IMR-90 (cell line): ENCODE results near the gene CLSTN1. TPM values are rescaled to one million over a fixed set of nuclear protein-coding genes. Genes with fewer than 3 reads are reported as not detected.

ENCODE experiments used
- ATAC-seq: fragments of 200-7000 bp; cut with Tn5 transposase; 2 replicates; pipeline ENCODE4 v1.9.1; 2020; ENCODE audit warnings: low read depth, mild to moderate bottlenecking, moderate library complexity
- BruUV-seq: library from RNA; stranded (reverse); fragments of 400-500 nt; replicated peaks from 2 replicates; lab custom pipeline; 2021; lab: Mats Ljungman, UMichigan
- CTCF ChIA-PET: fragments of 300-600 bp; formaldehyde crosslinking; extraction: SDS; loops from one replicate; lab custom pipeline; 2021; ENCODE audit warnings: antibody characterized with exemption; lab: Yijun Ruan, JAX
- POLR2A ChIA-PET: fragments of 300-600 bp; sonication (Branson Sonifier 250); formaldehyde crosslinking; loops from one replicate; lab custom pipeline; 2022; ENCODE audit warnings: antibody characterized with exemption; ENCODE audit not compliant: unreplicated experiment; lab: Charles Lee
- DNase-seq: peaks from one replicate; pipeline ENCODE4 v3.0.0; 2013
- H2AFZ ChIP-seq: replicated peaks from 2 replicates; pipeline ENCODE3; 2013; ENCODE audit warnings: low read length, mild to moderate bottlenecking; ENCODE audit not compliant: poor library complexity
- H2AK5ac ChIP-seq: 2 replicates; pipeline ENCODE4 v1.6.1; 2013; ENCODE audit warnings: low read depth, low read length, inconsistent platforms
- H2AK9ac ChIP-seq: replicated peaks from 2 replicates; pipeline ENCODE3; 2013; ENCODE audit warnings: mild to moderate bottlenecking, low read depth, low read length, moderate library complexity; ENCODE audit not compliant: poor library complexity
- H2BK120ac ChIP-seq: 2 replicates; pipeline ENCODE4 v1.6.1; 2013; ENCODE audit warnings: low read depth, low read length, inconsistent platforms
- H2BK15ac ChIP-seq: 3 replicates; pipeline ENCODE4 v1.6.1; 2013; ENCODE audit warnings: low read depth, low read length, inconsistent platforms
- H2BK20ac ChIP-seq: 2 replicates; pipeline ENCODE4 v1.6.1; 2013; ENCODE audit warnings: low read depth, mild to moderate bottlenecking, inconsistent platforms, low read length, moderate library complexity
- H2BK5ac ChIP-seq: 2 replicates; pipeline ENCODE4 v1.6.1; 2013; ENCODE audit warnings: mild to moderate bottlenecking, low read depth, low read length, inconsistent platforms; ENCODE audit not compliant: poor library complexity, severe bottlenecking
- H3K14ac ChIP-seq: replicated peaks from 2 replicates; pipeline ENCODE4 v1.6.1; 2013; ENCODE audit warnings: low read depth, low read length, inconsistent platforms
- H3K18ac ChIP-seq: 2 replicates; pipeline ENCODE4 v1.6.1; 2013; ENCODE audit warnings: low read depth, low read length, control low read depth
- H3K23ac ChIP-seq: 2 replicates; pipeline ENCODE4 v1.6.1; 2013; ENCODE audit warnings: low read depth, low read length, inconsistent platforms
- H3K27ac ChIP-seq: 2 replicates; pipeline ENCODE4 v1.5.1; 2013; ENCODE audit warnings: mild to moderate bottlenecking, control low read depth, low read length; ENCODE audit not compliant: insufficient read depth
- H3K27me3 ChIP-seq: 2 replicates; pipeline ENCODE4 v1.6.1; 2013; ENCODE audit warnings: low read length; ENCODE audit not compliant: control insufficient read depth, insufficient read depth
- H3K36me3 ChIP-seq: 2 replicates; pipeline ENCODE4 v1.6.1; 2013; ENCODE audit warnings: low read length, mixed read lengths; ENCODE audit not compliant: control insufficient read depth, insufficient read depth
- H3K4ac ChIP-seq: 2 replicates; pipeline ENCODE4 v1.6.1; 2013; ENCODE audit warnings: low read depth, low read length, inconsistent platforms
- H3K4me1 ChIP-seq: 2 replicates; pipeline ENCODE4 v1.6.1; 2013; ENCODE audit warnings: low read length, mixed read lengths; ENCODE audit not compliant: control insufficient read depth, insufficient read depth
- H3K4me2 ChIP-seq: 2 replicates; pipeline ENCODE4 v1.6.1; 2013; ENCODE audit warnings: low read depth, mild to moderate bottlenecking, control low read depth, low read length, moderate library complexity
- H3K4me3 ChIP-seq: 2 replicates; pipeline ENCODE4 v1.5.1; 2013; ENCODE audit warnings: low read depth, mild to moderate bottlenecking, control low read depth, low read length, moderate library complexity; ENCODE audit not compliant: insufficient read depth
- H3K56ac ChIP-seq: 2 replicates; pipeline ENCODE4 v1.6.1; 2013; ENCODE audit warnings: low read length, inconsistent platforms; ENCODE audit not compliant: insufficient read depth; ENCODE audit errors: extremely low read depth
- H3K79me1 ChIP-seq, 2 experiments: 2 replicates each; pipeline ENCODE4 v1.6.1; 2013; ENCODE audit warnings: low read length in 2 of 2, inconsistent platforms in 1 of 2, low read depth in 1 of 2
- H3K9ac ChIP-seq: 2 replicates; pipeline ENCODE4 v1.6.1; 2013; ENCODE audit warnings: low read depth, low read length, control low read depth
- H3K9me1 ChIP-seq: 2 replicates; pipeline ENCODE4 v1.6.1; 2013; ENCODE audit warnings: low read length, inconsistent platforms; ENCODE audit not compliant: insufficient read depth
- H3K9me3 ChIP-seq: 2 replicates; pipeline ENCODE4 v1.6.1; 2013; ENCODE audit warnings: low read length; ENCODE audit not compliant: control insufficient read depth, insufficient read depth
- H4K20me1 ChIP-seq: 2 replicates; pipeline ENCODE4 v1.6.1; 2013; ENCODE audit warnings: low read length, inconsistent platforms; ENCODE audit not compliant: insufficient read depth
- H4K5ac ChIP-seq: 2 replicates; pipeline ENCODE4 v1.6.1; 2013; ENCODE audit warnings: mild to moderate bottlenecking, low read depth, low read length, control low read depth
- H4K8ac ChIP-seq, 2 experiments: 2 replicates each; pipeline ENCODE4 v1.6.1; 2013; ENCODE audit warnings: low read depth in 2 of 2, low read length in 2 of 2, control low read depth in 1 of 2, inconsistent platforms in 1 of 2
- H4K91ac ChIP-seq: 2 replicates; pipeline ENCODE4 v1.6.1; 2013; ENCODE audit warnings: low read depth, low read length, inconsistent platforms; ENCODE audit not compliant: insufficient read depth
- BHLHE40 ChIP-seq: fragments of 150-350 bp; IDR thresholded peaks from 2 replicates; pipeline ENCODE4 v1.6.1; 2016; ENCODE audit warnings: mild to moderate bottlenecking, low read depth, low read length
- RCOR1 ChIP-seq: IDR thresholded peaks from 2 replicates; pipeline ENCODE4 v1.6.1; 2012; ENCODE audit warnings: mild to moderate bottlenecking, low read length, improper control_type of control experiment; ENCODE audit not compliant: insufficient replicate concordance
- WGBS, 2 experiments: methylation state at CpG; one replicate each; pipeline versions ENCODE4 v1.1.5 to v1.1.7; 2013; ENCODE audit warnings: missing lambda C conversion rate in 2 of 2; ENCODE audit not compliant: insufficient read length in 1 of 2; ENCODE audit errors: extremely low coverage in 2 of 2; 5-methylcytosine and 5-hydroxymethylcytosine counted together
- dilution Hi-C: fragments of 300-500 bp; cut with HindIII; formaldehyde crosslinking; loops from one replicate; pipeline ENCODE4 v1.14.3; 2018; ENCODE audit warnings: low sequenced_read_pairs; ENCODE audit not compliant: unreplicated experiment
- in situ Hi-C: fragments of 300-500 bp; cut with MboI; formaldehyde crosslinking; loops from 3 replicates; pipeline ENCODE4 v1.14.3; 2019; ENCODE audit warnings: low sequenced_read_pairs, inconsistent platforms, mixed read lengths
- intact Hi-C: fragments of 100-400 bp; cut with micrococcal nuclease; formaldehyde crosslinking; loops from 2 replicates; pipeline ENCODE4 v1.10.0; 2022
- polyA plus RNA-seq, 3 experiments: library from polyadenylated mRNA; depleted of rRNA; stranded (reverse); fragments of >200 nt; gene quantifications; 2 replicates each; pipeline ENCODE4 v1.2.3, GENCODE V29; 2012; ENCODE audit warnings: low replicate concordance in 1 of 3
- total RNA-seq: library from RNA; depleted of rRNA; stranded (reverse); fragments of >200 nt; gene quantifications from 2 replicates; pipeline ENCODE4 v1.2.3, GENCODE V29; 2012

CLSTN1 gene
- total and polyA plus RNA-seq, 2 of the 4 experiments (the other 2 are of a cell fraction), result 30.1 to 72.2 TPM

GRCh38 chr1:9825093-9826074 lies 1.6 kb upstream of the CLSTN1 start:
- in situ Hi-C loops, result no loop called here

More at GRCh38 chr1:9825093-9826074, 1.6 kb upstream of the CLSTN1 start:
- Histone ChIP-seq H2AK9ac (peak overlapping the region; percentile 38), H3K56ac (no peak overlapping the region), H3K4me2 (peak overlapping the region; percentile 10; the same call in 1 of the 2 replicates), H2BK20ac (no peak overlapping the region), H3K14ac (no peak overlapping the region), H2BK5ac (no peak overlapping the region), H3K36me3 (no peaks in the 10 kb centered on the region), H3K4ac (no peak overlapping the region; the same call in 1 of the 2 replicates), H3K9me3 (no peaks in the 10 kb centered on the region), H4K91ac (no peak overlapping the region), H3K27ac (no peak overlapping the region), H2AFZ (peak overlapping the region; percentile 80), H3K18ac (no peak overlapping the region), H3K23ac (no peak overlapping the region), H2BK120ac (no peak overlapping the region), H3K9me1 (peaks cover 7% of the 10 kb centered on the region; the same call in 1 of the 2 replicates), H3K27me3 (no peaks in the 10 kb centered on the region), H4K5ac (no peak overlapping the region), H3K79me1 (peaks cover 12 to 27% of the 10 kb centered on the region in 2 experiments), H2AK5ac (no peak overlapping the region), H4K8ac (no peak overlapping the region), H3K9ac (no peak overlapping the region), H3K4me1 (0 out of 2 replicates have a peak, but pooled peaks cover 2% of the 10 kb centered on the region), H4K20me1 (peaks cover 22% of the 10 kb centered on the region; the same call in 1 of the 2 replicates), H3K4me3 (no peak overlapping the region), H2BK15ac (no peak overlapping the region)
- intact Hi-C loops (no loop called here), dilution Hi-C loops (no loop called here)
- ATAC-seq, result peak; percentile 6
- BruUV-seq, result no TSS peak
- TF ChIP-seq BHLHE40 (no peak), RCOR1 (peak; percentile 64)
- WGBS, 2 experiments, result 5% methylated on average over 3 of the region's 17 CpGs; no CpG with 5 or more reads in 1 of the 2 experiments
- POLR2A ChIA-PET, result no interaction called here
- DNase-seq, result peak; percentile 51
- CTCF ChIA-PET, result interaction anchor here (0.6 kb wide), 2 partner anchors 131 to 621 kb away, joined by 3 read pairs; no protein-coding TSS in a partner anchor
